HG03378 (cell line): ENCODE data around the gene HEMK1.

ENCODE experiments used
- ATAC-seq: cut with Tn5 transposase; IDR thresholded peaks from one replicate; pipeline ENCODE4 v1.9.1; 2021; ENCODE audit warnings: mild to moderate bottlenecking, moderate library complexity; ENCODE audit not compliant: unreplicated experiment

HEMK1 gene

DNA sequence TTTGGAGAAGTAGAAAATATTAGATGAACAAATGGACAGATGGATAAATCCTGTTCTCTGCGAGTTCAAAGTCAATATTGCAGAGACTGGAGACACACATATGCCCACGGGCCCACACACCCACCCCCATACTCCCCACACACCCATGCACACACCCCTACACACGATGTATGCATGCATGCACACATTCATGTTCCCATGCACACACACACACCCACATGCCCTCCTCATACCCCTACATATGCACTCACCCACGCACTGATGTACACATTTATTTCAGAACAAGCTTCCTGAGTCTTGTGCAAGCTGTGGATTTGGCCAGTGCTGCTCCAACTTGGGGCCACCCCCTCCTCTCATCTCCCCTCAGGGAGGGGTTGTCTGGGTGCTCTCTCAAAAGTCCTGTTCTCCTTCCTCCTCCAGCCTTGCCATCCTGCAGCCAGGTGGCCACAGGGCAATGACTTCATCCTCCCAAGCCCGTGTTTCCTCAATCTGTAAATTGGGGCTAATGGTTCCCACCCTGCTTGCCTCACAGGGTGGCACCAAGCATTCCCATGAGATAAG is 64.0 kb downstream of the HEMK1 start:
- ATAC-seq = no peak

DNA sequence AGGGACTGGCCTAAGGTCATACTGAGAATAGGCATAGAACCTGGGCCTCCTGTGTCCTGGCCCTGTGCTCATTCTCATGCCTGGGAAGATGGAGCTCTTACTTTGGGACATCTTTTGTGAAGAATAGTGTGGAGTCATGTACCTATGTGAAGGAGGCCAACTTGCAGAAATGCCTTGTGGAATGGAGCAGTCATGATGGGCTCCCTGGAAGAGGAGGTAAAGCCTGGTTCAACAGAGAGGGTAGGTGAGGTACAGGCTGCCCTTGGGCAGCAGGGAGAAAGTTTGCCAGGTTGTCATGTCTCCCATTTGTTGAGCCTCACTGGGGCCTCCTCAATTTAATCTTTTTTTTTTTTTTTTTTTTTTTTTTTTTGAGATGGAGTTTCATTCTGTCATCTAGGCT is 65.7 kb downstream of the HEMK1 start:
- ATAC-seq = no peak

DNA sequence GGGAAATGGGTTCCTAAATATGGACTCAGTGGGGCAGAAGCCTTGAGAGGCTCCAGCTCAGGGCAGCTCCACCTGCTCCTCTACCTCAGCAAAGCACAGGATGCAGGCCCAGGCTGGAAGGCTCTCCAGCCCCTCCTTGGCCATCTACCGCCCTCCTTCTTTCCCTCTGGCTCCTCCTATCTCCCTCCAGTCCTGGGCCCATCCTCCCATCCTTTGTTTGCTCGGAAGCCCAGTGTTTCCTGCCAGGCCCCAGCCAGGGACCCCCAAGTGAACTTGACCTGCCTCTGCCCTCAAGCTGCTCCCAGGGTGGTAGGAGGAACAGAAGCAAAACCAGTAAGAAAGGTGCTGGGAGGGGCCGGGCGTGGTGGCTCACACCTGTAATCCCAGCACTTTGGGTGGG is 67.7 kb downstream of the HEMK1 start:
- ATAC-seq = no peak

DNA sequence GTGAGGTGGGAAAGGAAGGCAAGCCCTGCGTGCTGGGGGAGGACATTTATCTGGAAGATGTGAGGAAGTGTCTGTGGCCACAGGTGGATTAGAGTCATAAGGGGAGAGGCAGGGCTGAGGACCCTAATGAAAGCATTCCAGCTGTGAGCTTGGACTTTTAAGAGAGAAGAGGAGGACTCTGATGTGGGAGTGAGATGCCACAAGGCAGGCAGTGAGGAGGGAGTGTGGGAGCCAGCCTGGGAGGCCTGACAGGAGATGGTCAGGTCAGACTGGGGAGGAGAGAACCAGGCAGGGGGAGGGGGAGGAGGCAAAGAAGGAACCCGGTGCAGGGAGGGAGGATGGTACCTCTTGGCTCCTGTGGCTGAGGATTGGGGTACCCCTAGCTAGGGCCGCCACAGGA is 68.6 kb downstream of the HEMK1 start:
- ATAC-seq = no peak

DNA sequence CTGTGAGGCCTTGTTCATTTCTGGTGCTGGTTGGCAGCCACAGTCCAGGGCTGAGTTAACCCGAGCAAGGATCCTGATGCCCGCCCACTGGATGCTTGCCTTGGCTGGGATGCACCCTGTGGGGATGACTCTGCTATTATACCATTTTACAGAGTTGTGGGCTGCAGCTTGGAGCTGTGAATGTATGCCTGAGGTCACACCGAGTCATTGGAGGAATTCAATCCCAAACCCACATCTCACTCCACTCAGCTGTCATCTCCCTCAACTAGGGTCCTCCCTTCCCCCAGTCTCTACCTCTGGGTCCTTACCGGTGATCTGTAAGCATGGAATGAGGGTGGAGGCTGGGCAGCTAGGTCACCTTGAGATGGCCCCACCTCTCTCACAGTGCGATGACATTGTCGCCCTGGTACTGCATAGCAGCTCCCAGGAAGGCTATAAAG is 69.8 kb downstream of the HEMK1 start:
- no peak for ATAC-seq

DNA sequence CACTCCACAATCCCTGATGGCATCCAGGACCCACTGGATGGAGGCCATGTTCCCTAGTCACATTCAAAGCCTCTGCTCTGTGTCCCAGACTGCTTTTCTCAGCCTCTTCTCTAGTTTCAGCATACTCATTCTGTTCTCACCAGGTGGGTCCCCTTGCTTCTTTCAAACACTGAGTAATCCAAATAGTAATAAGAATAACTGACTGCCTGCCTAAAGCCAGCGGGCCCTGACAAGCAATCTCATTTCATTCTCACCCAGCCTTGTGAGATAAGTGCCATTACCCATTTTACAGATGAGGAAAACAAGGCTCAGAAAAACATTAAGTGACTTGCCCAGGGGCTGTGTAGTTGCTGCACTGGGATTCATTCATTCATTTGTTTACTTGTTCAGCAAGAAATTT is 73.1 kb downstream of the HEMK1 start:
- ATAC-seq = no peak

DNA sequence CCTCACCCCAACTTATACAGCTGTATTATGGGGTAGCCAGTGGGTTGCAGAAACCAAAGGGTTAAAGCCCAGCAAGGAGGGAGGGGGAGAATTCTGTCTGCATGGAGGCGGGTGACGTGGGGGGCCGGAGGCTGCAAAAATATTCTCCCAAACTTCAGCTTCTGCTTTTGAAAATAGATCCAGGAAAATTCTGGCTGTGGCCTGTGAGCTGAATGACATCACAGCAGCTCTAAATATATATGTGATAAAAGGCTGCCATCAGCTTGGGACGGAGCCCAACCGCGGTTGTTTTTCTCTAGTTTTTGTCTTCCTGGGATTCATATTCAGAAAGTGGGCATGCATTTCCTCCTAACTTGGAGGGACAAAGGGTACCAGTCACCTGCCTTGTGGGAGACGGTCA is 75.2 kb downstream of the HEMK1 start:
- no peak for ATAC-seq

DNA sequence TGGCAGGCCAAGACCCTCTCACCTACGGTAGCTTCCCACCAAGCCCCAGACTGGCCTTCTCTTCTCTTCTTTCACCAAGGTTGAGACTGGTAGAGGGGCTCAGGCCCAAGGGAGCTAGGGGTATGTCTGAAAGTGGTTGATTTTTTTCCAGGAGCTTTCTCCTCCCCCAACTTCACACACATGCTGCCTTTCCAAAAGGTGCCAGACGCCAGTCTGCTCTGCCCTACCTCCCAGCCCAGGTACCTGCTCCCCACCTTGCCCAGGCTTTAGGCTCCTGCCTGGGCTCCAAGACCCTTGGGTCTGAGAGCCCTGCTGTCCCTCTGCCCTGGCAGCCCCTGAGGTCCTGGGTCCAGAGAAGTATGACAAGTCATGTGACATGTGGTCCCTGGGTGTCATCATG is 76.1 kb downstream of the HEMK1 start:
- no peak for ATAC-seq
